Thyroid gland (tissue), 4 donors: ENCODE measurements around the gene RNASE12. TPM values are rescaled to one million over a fixed set of nuclear protein-coding genes. Genes with fewer than 3 reads are reported as not detected.
"Not testable (repeated sequence)": the region's sequence is repeated elsewhere in the genome, so short reads cannot be mapped to it uniquely, and the experiment has no call there.

Experiments used
- DNase-seq, 2 donors: peaks; one replicate each; pipeline ENCODE4 v3.0.0-alpha.2; 2019
- H3K27ac ChIP-seq, 3 donors: fragments of 200-600 bp; sonication (generic); 1 replicate in 2 of 3; 2 replicates in 1 of 3; pipeline ENCODE4 v1.5.1; 2016 to 2019; ENCODE audit warnings: mild to moderate bottlenecking in 1 of 3, moderate library complexity in 1 of 3
- H3K27me3 ChIP-seq: fragments of 200-600 bp; sonication (generic); one replicate; pipeline ENCODE4 v1.5.1; 2019
- H3K36me3 ChIP-seq, 2 donors: fragments of 200-600 bp; sonication (generic); one replicate each; pipeline ENCODE4 v1.5.1; 2016 to 2019
- H3K4me1 ChIP-seq, 2 donors: fragments of 200-600 bp; sonication (generic); one replicate each; pipeline ENCODE4 v1.5.1; 2017 to 2019
- H3K4me3 ChIP-seq, 3 donors: fragments of 200-600 bp; sonication (generic); replicated peaks in 1 of 3; 1 replicate in 2 of 3; 2 replicates in 1 of 3; pipeline ENCODE4 v1.5.1; 2016; ENCODE audit warnings: mild to moderate bottlenecking in 1 of 3
- H3K9me3 ChIP-seq: fragments of 200-600 bp; sonication (generic); one replicate; pipeline ENCODE4 v1.5.1; 2017
- POLR2A ChIP-seq, 2 donors: fragments of 450-650 bp; IDR thresholded peaks; one replicate each; pipeline ENCODE4 v1.6.1; 2017; ENCODE audit warnings: antibody characterized with exemption in 2 of 2, mild to moderate bottlenecking in 2 of 2, moderate library complexity in 1 of 2
- WGBS, 2 donors: methylation state at CpG; one replicate each; pipeline ENCODE4 v1.1.5; 2017; 5-methylcytosine and 5-hydroxymethylcytosine counted together
- intact Hi-C: fragments of 100-400 bp; cut with DNase I; formaldehyde crosslinking; loops from one replicate; pipeline ENCODE4 v1.15.1; 2023
- total RNA-seq, 4 donors: library from RNA; depleted of rRNA; stranded (reverse); fragments of >200 nt; gene quantifications; one replicate each; pipeline ENCODE4 v1.2.3, GENCODE V29; 2016
- TF ChIP-seq, protein P1 (sequence below), 6 experiments: fragments of 200-600 bp in 3 of 6; fragments of 450-650 bp in 3 of 6; sonication (generic) in 3 of 6; IDR thresholded peaks; one replicate each; pipeline ENCODE4 v1.5.1; 2016 to 2019; ENCODE audit warnings: antibody characterized with exemption in 6 of 6, mild to moderate bottlenecking in 2 of 6, inconsistent platforms in 1 of 6, moderate library complexity in 1 of 6

RNASE12 gene
- total RNA-seq, 4 donors from 2014 or later: not detected

GRCh38 chr14:20620798-20621478 is 29.8 kb upstream of the RNASE12 start:
- 66 to 86% methylated on average over 2 of the region's 2 CpGs for WGBS, 2 donors
- H3K4me1 ChIP-seq: no peaks in the 10 kb centered on the region
- TF ChIP-seq, protein P1, sequence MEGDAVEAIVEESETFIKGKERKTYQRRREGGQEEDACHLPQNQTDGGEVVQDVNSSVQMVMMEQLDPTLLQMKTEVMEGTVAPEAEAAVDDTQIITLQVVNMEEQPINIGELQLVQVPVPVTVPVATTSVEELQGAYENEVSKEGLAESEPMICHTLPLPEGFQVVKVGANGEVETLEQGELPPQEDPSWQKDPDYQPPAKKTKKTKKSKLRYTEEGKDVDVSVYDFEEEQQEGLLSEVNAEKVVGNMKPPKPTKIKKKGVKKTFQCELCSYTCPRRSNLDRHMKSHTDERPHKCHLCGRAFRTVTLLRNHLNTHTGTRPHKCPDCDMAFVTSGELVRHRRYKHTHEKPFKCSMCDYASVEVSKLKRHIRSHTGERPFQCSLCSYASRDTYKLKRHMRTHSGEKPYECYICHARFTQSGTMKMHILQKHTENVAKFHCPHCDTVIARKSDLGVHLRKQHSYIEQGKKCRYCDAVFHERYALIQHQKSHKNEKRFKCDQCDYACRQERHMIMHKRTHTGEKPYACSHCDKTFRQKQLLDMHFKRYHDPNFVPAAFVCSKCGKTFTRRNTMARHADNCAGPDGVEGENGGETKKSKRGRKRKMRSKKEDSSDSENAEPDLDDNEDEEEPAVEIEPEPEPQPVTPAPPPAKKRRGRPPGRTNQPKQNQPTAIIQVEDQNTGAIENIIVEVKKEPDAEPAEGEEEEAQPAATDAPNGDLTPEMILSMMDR (IDR thresholded peaks at IDR 0.05): no peak
- no peak for TF ChIP-seq POLR2A (IDR thresholded peaks at IDR 0.05)
- no peaks in the 10 kb centered on the region for H3K36me3 ChIP-seq
- no peak overlapping the region for H3K4me3 ChIP-seq
- no peaks in the 10 kb centered on the region for H3K9me3 ChIP-seq
- no peak for DNase-seq
- H3K27me3 ChIP-seq: peaks cover under 1% of the 10 kb centered on the region
- H3K27ac ChIP-seq: no peak overlapping the region
- intact Hi-C loops: loop anchor here (5.0 kb wide), 1 partner anchor 56 kb away; no protein-coding TSS in a partner anchor

DNA sequence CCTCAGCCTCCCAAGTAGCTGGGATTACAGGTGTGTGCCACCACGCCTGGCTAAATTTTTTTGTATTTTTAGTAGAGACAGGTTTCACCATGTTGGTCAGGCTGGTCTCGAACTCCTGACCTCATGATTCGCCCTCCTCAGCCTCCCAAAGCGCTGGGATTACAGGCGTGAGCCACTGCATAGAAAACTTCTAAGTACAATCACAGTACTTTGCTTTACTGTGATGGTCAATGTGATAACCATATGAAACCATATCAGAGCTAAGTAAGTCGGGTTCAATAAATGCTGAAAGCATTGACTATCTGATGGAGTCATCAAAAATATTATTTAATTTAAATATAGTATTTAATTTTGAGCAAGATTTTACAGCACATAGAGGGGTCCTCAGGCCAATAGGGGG is 28.5 kb upstream of the RNASE12 start:
- 88 to 89% methylated on average over 6 of the region's 6 CpGs for WGBS, 2 donors
- H3K9me3 ChIP-seq, H3K27ac ChIP-seq, H3K4me1 ChIP-seq, H3K4me3 ChIP-seq, DNase-seq, H3K27me3 ChIP-seq, H3K36me3 ChIP-seq: not testable (repeated sequence)
- intact Hi-C loops: loop anchor here (5.0 kb wide), 1 partner anchor 58 kb away; no protein-coding TSS in a partner anchor

DNA sequence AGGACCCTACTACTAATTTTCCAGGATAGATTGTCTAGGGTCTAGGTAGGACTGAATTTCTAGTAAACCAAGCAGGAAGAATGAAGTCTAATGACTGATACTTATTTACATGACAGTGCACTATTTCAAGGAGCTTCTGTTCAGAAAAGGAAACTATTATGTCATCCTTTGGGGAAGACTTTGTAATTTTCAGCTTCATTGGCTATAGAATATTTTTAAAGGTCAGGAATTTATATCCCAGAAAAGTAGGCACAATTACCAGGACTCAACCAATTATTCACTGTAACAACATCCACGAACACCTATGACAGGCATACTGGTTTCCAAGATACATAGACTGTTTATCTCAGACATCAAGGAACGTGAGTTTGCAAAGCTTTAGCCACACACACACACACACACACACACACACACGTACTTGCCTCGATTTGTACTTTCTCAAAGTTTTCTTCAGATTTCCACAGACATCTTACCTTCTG is 27.1 kb upstream of the RNASE12 start:
- no peak overlapping the region for H3K4me3 ChIP-seq
- no peak for DNase-seq
- H3K27ac ChIP-seq: no peak overlapping the region
- H3K9me3 ChIP-seq: no peaks in the 10 kb centered on the region
- no peaks in the 10 kb centered on the region for H3K4me1 ChIP-seq
- TF ChIP-seq, protein P1 (IDR thresholded peaks at IDR 0.05): no peak
- no peak for TF ChIP-seq POLR2A (IDR thresholded peaks at IDR 0.05)
- no peaks in the 10 kb centered on the region for H3K27me3 ChIP-seq
- intact Hi-C loops: no loop called here
- H3K36me3 ChIP-seq: no peaks in the 10 kb centered on the region
- WGBS, 2 donors: 64 to 68% methylated on average over 4 of the region's 4 CpGs

- Histone ChIP-seq H3K4me3 (no peak overlapping the region), H3K9me3 (no peaks in the 10 kb centered on the region), H3K36me3 (no peaks in the 10 kb centered on the region), H3K27me3 (no peaks in the 10 kb centered on the region), H3K27ac (no peak overlapping the region), H3K4me1 (no peaks in the 10 kb centered on the region)
- no peak for DNase-seq
- TF ChIP-seq, protein P1 (IDR thresholded peaks at IDR 0.05): no peak
- no peak for TF ChIP-seq POLR2A (IDR thresholded peaks at IDR 0.05)
- 79 to 80% methylated on average over 12 of the region's 12 CpGs for WGBS, 2 donors
- intact Hi-C loops: no loop called here
Measured at GRCh38 chr14:20617138-20618003, 26.2 kb upstream of the RNASE12 start.

GRCh38 chr14:20615996-20616395 is 24.8 kb upstream of the RNASE12 start:
- H3K27ac ChIP-seq: no peak overlapping the region
- TF ChIP-seq, protein P1 (IDR thresholded peaks at IDR 0.05): no peak
- TF ChIP-seq POLR2A (IDR thresholded peaks at IDR 0.05): no peak
- no peaks in the 10 kb centered on the region for H3K27me3 ChIP-seq
- DNase-seq: no peak
- no peaks in the 10 kb centered on the region for H3K9me3 ChIP-seq
- WGBS, 2 donors: 90 to 95% methylated on average over 5 of the region's 5 CpGs
- intact Hi-C loops: no loop called here
- H3K4me3 ChIP-seq: no peak overlapping the region
- no peaks in the 10 kb centered on the region for H3K36me3 ChIP-seq
- no peaks in the 10 kb centered on the region for H3K4me1 ChIP-seq
